Measurements from ENCODE around the gene KCNJ9. TPM values are rescaled to one million over a fixed set of nuclear protein-coding genes. Genes with fewer than 3 reads are reported as not detected.

The KCNJ9 gene
- total and polyA plus RNA-seq, 2 donors (not counting 1 experiment from before 2014, with no cell fraction given): not detected

- no peaks in the 10 kb centered on the region for H4K20me1 ChIP-seq (ENCODE audit: control insufficient read depth, insufficient read depth, low read length, poor library complexity, severe bottlenecking)
- H3K4me3 Mint-ChIP-seq: no peak overlapping the region
- TF ChIP-seq CTCF (IDR thresholded peaks at IDR 0.05) (no peak), EZH2 (IDR thresholded peaks at IDR 0.05; ENCODE audit: borderline replicate concordance, insufficient read depth, low read depth, low read length, poor library complexity, severe bottlenecking) (no peak)
- WGBS (ENCODE audit: insufficient coverage): 68% methylated on average over 3 of the region's 7 CpGs
- intact Hi-C loops (cut with micrococcal nuclease): no loop called here
- no peaks in the 10 kb centered on the region for H3K79me2 ChIP-seq (ENCODE audit: control insufficient read depth, insufficient read depth, low read length)
- peaks cover 0 to 44% (median 20%) of the 10 kb centered on the region in 4 experiments for H3K27me3 ChIP-seq (replicated peaks in 1 of 4; ENCODE audit: control extremely low read depth in 1 of 4, control insufficient read depth in 3 of 4, insufficient read depth in 4 of 4, low read length in 3 of 4)
- no peaks in the 10 kb centered on the region for H3K4me1 Mint-ChIP-seq
- H3K36me3 ChIP-seq (replicated peaks in 1 of 2; ENCODE audit: control extremely low read depth in 1 of 2, control insufficient read depth in 1 of 2, extremely low read depth in 1 of 2, insufficient read depth in 2 of 2, low read length in 1 of 2): no peaks in the 10 kb centered on the region
- H3K4me2 ChIP-seq (replicated peaks; ENCODE audit: low read depth, low read length, poor library complexity, severe bottlenecking): no peak overlapping the region
- DNase-seq (no peak), ATAC-seq (ENCODE audit: low read depth) (no peak)
- peaks cover 66% of the 10 kb centered on the region for H3K27me3 Mint-ChIP-seq
- no peak overlapping the region for H3K9ac ChIP-seq (ENCODE audit: low read length)
- no peak overlapping the region for H3K27ac ChIP-seq (ENCODE audit: low read length in 2 of 2)
- ChIA-PET POLR2A (no interaction called here), CTCF (interaction anchor here (0.7 to 1.4 kb wide), 2 partner anchors 10 to 18 kb away, joined by 3 to 4 read pairs; no protein-coding TSS in a partner anchor)
- H3K4me3 ChIP-seq (ENCODE audit: control extremely low read depth in 1 of 5, extremely low read depth in 1 of 5, insufficient read depth in 1 of 5, low read depth in 2 of 5, low read length in 4 of 5): no peak overlapping the region
- H3K4me1 ChIP-seq (ENCODE audit: control insufficient read depth in 2 of 2, insufficient read depth in 2 of 2, low read length in 2 of 2): no peaks in the 10 kb centered on the region
- H3K9me3 ChIP-seq (ENCODE audit: control extremely low read depth in 1 of 3, control insufficient read depth in 2 of 3, insufficient read depth in 1 of 3, low read length in 2 of 3): peaks cover 0 to 3% (median 0%) of the 10 kb centered on the region in 3 donors
- no peak overlapping the region for H3K27ac Mint-ChIP-seq
- H3K9me3 Mint-ChIP-seq (ENCODE audit: insufficient read depth): no peaks in the 10 kb centered on the region
- H2AFZ ChIP-seq (ENCODE audit: insufficient read depth, low read depth, low read length, poor library complexity, severe bottlenecking): no peak overlapping the region
Measured at GRCh38 chr1:160053548-160054365, 27.6 kb upstream of the KCNJ9 start.

DNA sequence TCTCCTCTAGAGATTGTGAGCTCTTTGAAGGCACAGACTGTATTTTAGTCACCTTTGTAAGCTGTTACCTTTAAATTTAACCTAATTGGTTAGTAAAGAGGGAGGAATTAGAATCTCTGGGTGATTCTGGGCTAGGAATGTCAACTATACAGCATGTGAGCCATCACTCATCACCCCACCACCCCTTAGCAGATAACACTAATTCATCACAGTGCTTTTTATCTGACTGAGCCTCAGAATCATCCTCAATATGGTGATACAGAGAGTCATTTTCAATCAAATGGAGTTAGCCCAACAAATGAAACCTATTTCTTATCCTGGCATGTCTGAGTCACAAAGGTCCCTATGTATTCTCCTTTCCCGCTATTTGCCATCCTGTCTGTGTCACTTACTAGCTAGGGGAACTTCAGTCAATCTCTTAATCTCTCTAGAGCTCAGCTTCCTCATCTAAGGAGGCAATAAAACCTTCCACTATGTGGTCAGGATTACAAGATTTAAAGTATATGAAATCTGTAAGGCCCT, 24.6 kb upstream of the KCNJ9 start:
- no peak overlapping the region for H3K9ac ChIP-seq (ENCODE audit: low read length)
- no peak overlapping the region for H3K4me3 ChIP-seq (ENCODE audit: control extremely low read depth in 1 of 5, extremely low read depth in 1 of 5, insufficient read depth in 1 of 5, low read depth in 2 of 5, low read length in 4 of 5)
- Mint-ChIP-seq H3K4me1 (no peaks in the 10 kb centered on the region), H3K9me3 (ENCODE audit: insufficient read depth) (no peaks in the 10 kb centered on the region), H3K4me3 (no peak overlapping the region), H3K27ac (no peak overlapping the region), H3K27me3 (peaks cover 68% of the 10 kb centered on the region)
- no peaks in the 10 kb centered on the region for H3K4me1 ChIP-seq (ENCODE audit: control insufficient read depth in 2 of 2, insufficient read depth in 2 of 2, low read length in 2 of 2)
- peaks cover 0 to 3% (median 0%) of the 10 kb centered on the region in 3 donors for H3K9me3 ChIP-seq (ENCODE audit: control extremely low read depth in 1 of 3, control insufficient read depth in 2 of 3, insufficient read depth in 1 of 3, low read length in 2 of 3)
- H3K4me2 ChIP-seq (replicated peaks; ENCODE audit: low read depth, low read length, poor library complexity, severe bottlenecking): no peak overlapping the region
- no peaks in the 10 kb centered on the region for H3K36me3 ChIP-seq (replicated peaks in 1 of 2; ENCODE audit: control extremely low read depth in 1 of 2, control insufficient read depth in 1 of 2, extremely low read depth in 1 of 2, insufficient read depth in 2 of 2, low read length in 1 of 2)
- no peak for TF ChIP-seq EZH2 (IDR thresholded peaks at IDR 0.05; ENCODE audit: borderline replicate concordance, insufficient read depth, low read depth, low read length, poor library complexity, severe bottlenecking)
- TF ChIP-seq CTCF (IDR thresholded peaks at IDR 0.05): no peak
- peaks cover 0 to 61% (median 19%) of the 10 kb centered on the region in 4 experiments for H3K27me3 ChIP-seq (replicated peaks in 1 of 4; ENCODE audit: control extremely low read depth in 1 of 4, control insufficient read depth in 3 of 4, insufficient read depth in 4 of 4, low read length in 3 of 4)
- H2AFZ ChIP-seq (ENCODE audit: insufficient read depth, low read depth, low read length, poor library complexity, severe bottlenecking): no peak overlapping the region
- H3K27ac ChIP-seq (ENCODE audit: low read length in 2 of 2): no peak overlapping the region
- H3K79me2 ChIP-seq (ENCODE audit: control insufficient read depth, insufficient read depth, low read length): no peaks in the 10 kb centered on the region
- ChIA-PET CTCF (interaction anchor here (1.3 to 1.7 kb wide), 2 partner anchors 10 to 21 kb away, joined by 3 to 7 read pairs; no protein-coding TSS in a partner anchor), POLR2A (no interaction called here)
- DNase-seq (no peak), ATAC-seq (ENCODE audit: low read depth) (no peak)
- no peaks in the 10 kb centered on the region for H4K20me1 ChIP-seq (ENCODE audit: control insufficient read depth, insufficient read depth, low read length, poor library complexity, severe bottlenecking)
- 86% methylated on average over 1 of the region's 1 CpG for WGBS (ENCODE audit: insufficient coverage)
- intact Hi-C loops (cut with micrococcal nuclease): no loop called here
